SW480 (cell line): ENCODE results near the gene BAZ1B.
"Not testable (repeated sequence)": the region's sequence is repeated elsewhere in the genome, so short reads cannot be mapped to it uniquely, and the experiment has no call there.

Source experiments
- DNase-seq: peaks from one replicate; pipeline ENCODE4 v3.0.0-alpha.2; 2016; ENCODE audit warnings: low spot score

Gene BAZ1B

GRCh38 chr7:73442903-73443500 is 79.1 kb downstream of the BAZ1B start:
- DNase-seq = no peak

GRCh38 chr7:73442222-73442902 is 79.7 kb downstream of the BAZ1B start:
- DNase-seq = no peak

DNA sequence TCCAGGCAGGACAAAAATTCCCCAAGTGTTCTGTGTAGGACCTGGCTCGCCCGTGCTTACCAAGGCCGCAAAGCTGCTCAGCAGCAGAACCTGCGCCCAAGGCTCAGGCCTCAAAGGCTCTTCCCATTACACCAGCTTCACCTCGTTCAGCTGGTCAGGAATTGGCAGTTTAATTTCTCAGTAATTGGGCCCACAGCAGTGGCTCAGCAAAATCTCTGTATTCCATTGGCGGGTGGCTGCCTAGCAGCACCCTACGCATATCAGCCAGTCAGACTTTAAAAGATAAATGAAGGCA is 82.7 kb downstream of the BAZ1B start:
- no peak for DNase-seq

DNA sequence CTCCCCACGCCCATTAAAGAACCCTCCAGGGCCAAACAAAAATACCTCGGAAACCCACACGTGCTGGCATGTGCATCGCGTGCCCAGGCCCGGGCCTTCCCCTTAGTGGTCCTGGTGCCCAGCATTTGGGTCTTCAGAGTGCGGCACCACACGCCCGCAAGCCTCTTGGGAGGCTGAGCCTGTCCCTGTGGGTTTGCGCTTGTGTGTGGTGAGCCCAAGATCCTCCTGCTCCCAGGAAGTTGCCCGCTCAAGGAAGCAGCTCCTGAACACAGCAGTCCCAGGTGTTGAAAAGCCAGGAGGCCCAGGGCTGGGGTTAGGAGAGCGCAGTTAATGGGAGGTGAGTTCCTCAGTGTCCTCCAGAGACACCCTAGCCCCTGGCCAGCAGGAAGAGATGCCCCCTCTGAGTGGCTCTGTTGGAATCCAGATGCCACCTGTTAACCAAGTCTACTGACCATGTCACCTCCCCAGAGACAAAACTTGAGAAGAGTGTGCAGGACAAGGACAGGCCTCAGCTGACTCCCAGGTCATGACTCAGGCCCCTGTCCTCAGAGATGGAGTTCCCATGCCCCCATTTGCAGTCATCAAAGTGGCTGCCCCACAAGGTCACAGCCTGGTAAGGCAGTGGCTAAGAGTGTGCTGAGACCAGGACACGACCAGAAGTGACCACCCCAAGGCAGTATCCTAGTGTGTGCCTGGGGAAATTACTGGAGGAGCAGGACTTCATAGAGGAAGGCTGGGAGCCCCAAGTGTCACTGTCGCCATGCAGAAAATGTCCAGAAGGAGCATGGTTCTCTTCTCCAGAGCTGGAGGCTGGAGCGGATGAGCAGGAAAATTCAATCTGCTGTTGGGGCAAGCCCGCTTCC is 83.3 kb downstream of the BAZ1B start:
- no peak for DNase-seq

GRCh38 chr7:73437621-73438416 is 84.3 kb downstream of the BAZ1B start:
- no peak for DNase-seq

DNA sequence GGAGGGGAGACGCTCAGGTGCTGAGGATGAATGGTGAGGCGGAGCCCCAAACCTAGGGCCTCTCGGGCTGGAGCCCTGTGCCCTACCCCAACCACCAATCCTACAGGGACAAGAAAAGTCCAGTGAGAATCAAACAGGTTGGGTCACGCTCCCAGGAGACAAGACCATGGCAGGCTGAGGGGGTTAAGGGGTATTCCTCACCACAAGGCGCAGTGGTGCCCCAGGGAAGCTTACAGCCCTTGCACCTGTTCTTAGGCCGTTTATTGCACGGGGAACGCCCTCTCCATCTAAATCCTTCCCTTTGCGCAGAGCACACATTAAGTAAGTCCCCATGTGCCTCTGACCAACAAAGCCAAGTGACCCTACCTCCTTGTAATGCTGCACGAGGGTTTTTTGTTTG is 85.0 kb downstream of the BAZ1B start:
- DNase-seq = no peak

- peak; percentile 65 for DNase-seq
Measured at GRCh38 chr7:73436031-73436929, 85.8 kb downstream of the BAZ1B start.

DNA sequence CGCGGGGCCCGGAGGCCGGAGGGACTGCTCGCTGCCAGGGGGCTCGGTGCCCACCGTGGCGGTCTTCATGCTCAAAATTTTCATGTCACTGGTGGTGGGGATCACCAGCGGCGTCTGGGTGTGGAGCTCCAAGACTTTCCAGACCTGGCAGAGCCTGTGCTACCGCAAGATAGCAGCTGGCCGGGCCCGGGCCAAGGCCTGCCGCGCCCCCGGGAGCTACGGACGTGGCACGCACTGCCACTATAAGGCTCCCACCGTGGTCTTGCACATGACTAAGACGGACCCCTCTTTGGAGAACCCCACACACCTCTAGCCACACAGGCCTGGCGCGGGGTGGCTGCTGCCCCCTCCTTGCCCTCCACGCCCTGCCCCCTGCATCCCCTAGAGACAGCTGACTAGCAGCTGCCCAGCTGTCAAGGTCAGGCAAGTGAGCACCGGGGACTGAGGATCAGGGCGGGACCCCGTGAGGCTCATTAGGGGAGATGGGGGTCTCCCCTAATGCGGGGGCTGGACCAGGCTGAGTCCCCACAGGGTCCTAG is 86.6 kb downstream of the BAZ1B start:
- DNase-seq = no peak

GRCh38 chr7:73434701-73435069 is 87.4 kb downstream of the BAZ1B start:
- DNase-seq = no peak

- no peak for DNase-seq
Measured at GRCh38 chr7:73433924-73434700, 88.0 kb downstream of the BAZ1B start.

DNA sequence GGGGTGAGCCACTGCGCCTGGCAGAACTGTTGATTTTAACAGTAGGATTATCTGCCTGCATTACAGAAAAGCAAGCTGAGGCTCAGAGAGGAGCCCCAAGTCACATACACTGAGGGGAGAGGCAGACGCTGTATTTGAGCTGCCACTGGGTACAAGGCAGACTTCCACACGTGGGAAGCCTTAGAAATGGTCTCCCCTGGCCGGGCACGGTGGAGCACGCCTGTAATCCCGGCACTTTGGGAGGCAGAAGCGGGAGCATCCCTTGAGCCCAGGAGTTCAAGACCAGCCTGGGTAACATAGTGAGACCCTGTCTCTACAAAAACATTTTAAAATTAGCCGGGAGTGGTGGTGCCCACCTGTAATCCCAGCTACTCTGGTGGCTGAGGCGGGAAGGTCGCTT is 89.4 kb downstream of the BAZ1B start:
- no peak for DNase-seq

GRCh38 chr7:73431041-73431835 is 90.9 kb downstream of the BAZ1B start:
- DNase-seq = peak; percentile 51

DNA sequence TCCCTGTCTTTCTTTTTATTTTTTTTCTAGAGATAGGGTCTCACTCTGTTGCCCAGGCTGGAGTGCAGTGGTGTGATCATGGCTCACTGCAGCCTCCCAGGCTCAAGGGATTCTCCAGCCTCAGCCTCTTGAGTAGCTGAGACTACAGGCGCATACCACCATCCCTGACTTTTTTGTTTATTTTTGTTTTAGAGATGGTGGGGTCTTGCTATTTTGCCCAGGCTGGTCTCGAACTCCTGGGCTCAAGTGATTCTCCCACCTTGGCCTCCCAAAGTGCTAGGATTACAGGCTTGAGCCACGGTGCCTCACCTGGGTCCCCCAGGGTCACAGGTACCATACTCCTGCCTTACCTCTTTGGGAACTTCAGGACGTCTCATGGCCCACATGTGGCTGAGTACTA is 91.6 kb downstream of the BAZ1B start:
- not testable (repeated sequence) for DNase-seq

GRCh38 chr7:73429622-73430505 is 92.2 kb downstream of the BAZ1B start:
- peak; percentile 30 for DNase-seq

GRCh38 chr7:73429215-73429614 is 92.9 kb downstream of the BAZ1B start:
- DNase-seq = no peak

- DNase-seq = no peak
Measured at GRCh38 chr7:73427902-73428787, 93.9 kb downstream of the BAZ1B start.

GRCh38 chr7:73426016-73426415 is 96.1 kb downstream of the BAZ1B start:
- no peak for DNase-seq
